Measurements from ENCODE around the gene CDH24.

GRCh38 chr14:23017091-23017490, 40.2 kb downstream of the CDH24 start:
- TF ChIP-seq EZH2 (optimal IDR thresholded peaks at IDR 0.05; ENCODE audit: low read depth, low read length) (no peak), CTCF (IDR thresholded peaks at IDR 0.05; ENCODE audit: low read length) (no peak), EZH2phosphoT487 (IDR thresholded peaks at IDR 0.05; ENCODE audit: low read length) (no peak)
